ENCODE results near the gene NEU4.

Gene NEU4

DNA sequence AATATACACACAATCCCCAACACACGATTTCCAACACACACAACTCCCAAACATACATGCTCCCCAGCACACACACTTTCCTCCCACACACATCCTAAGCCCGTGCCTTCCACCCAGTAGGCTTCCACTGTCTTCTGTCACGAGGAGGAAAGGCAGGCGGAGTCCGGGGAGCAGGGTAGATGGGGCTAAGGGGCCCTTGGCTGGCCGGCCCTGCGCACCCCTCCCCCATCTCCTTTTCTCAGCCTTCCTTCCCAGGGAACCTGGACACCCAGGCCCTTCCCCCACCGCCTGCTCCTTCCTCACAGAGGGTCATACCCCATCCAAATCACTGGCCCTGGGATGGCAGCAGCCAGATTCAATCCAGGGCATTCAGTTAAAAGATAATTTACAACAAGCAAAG, 53.1 kb downstream of the NEU4 start:
- no peak for DNase-seq (ENCODE audit: extremely low read depth in 1 of 2, low read depth in 1 of 2)

- DNase-seq (ENCODE audit: extremely low read depth in 1 of 2, low read depth in 1 of 2): no peak
These were observed 54.0 kb downstream of the NEU4 start for GRCh38 chr2:241862775-241863535.

DNA sequence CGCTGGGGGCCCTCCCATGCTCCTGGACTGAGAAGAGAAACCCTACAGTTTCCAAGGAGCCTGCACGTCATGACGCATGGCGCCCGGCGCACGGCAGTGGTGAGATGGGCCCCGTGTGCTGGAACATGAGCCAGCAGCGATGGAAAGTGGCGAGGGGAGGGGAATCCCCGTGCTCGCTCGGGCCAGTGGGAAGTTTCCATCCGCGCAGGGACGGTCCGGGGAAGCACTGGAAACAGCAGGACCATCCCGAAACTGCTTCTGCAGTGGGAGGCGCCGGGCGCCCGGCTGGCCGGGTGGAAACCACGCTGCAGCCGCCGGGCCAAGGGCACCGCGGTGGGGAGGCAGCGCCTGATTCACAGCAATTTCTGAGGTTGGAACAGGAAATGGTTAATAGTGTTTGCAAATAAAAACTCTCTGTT, 54.6 kb downstream of the NEU4 start:
- DNase-seq (ENCODE audit: extremely low read depth in 1 of 2, low read depth in 1 of 2): peak in 1 of 2 donors; percentile 35

DNA sequence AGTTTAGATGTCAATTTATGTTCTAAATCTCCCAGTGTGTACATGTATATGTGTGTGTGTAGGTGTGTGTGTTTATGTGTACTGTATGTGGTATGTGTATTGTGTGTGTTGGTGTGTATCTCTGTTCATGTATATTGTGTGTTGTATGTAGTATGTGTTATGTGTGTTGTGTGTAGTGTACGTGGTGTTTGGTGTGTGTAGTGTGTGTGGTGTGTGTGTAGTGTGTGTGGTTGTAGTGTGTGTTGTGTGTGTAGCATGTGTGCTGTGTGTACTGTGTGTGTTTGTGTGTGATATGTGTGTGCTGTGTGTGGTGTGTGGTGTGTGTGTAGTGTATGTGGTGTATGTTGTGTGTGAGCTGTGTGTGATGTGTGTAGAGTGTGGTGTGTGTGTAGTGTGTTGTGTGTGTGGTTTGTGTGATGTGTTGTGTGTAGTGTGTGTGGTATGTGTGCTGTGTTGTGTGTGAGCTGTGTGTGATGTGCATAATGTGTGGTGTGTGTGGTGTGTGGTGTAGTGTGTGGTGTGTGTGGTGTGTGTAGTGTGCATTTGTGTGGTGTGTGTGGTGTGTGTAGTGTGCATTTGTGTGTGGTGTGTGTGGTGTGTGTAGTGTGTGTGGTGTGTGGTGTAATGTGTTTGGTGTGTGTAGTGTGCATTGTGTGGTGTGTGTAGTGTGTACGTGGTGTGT, 55.3 kb downstream of the NEU4 start:
- DNase-seq (ENCODE audit: extremely low read depth in 1 of 2, low read depth in 1 of 2): no peak

GRCh38 chr2:241864850-241865213, 55.8 kb downstream of the NEU4 start:
- no peak for DNase-seq (ENCODE audit: extremely low read depth in 1 of 2, low read depth in 1 of 2)

GRCh38 chr2:241865416-241865956, 56.5 kb downstream of the NEU4 start:
- no peak for DNase-seq (ENCODE audit: extremely low read depth in 1 of 2, low read depth in 1 of 2)

DNA sequence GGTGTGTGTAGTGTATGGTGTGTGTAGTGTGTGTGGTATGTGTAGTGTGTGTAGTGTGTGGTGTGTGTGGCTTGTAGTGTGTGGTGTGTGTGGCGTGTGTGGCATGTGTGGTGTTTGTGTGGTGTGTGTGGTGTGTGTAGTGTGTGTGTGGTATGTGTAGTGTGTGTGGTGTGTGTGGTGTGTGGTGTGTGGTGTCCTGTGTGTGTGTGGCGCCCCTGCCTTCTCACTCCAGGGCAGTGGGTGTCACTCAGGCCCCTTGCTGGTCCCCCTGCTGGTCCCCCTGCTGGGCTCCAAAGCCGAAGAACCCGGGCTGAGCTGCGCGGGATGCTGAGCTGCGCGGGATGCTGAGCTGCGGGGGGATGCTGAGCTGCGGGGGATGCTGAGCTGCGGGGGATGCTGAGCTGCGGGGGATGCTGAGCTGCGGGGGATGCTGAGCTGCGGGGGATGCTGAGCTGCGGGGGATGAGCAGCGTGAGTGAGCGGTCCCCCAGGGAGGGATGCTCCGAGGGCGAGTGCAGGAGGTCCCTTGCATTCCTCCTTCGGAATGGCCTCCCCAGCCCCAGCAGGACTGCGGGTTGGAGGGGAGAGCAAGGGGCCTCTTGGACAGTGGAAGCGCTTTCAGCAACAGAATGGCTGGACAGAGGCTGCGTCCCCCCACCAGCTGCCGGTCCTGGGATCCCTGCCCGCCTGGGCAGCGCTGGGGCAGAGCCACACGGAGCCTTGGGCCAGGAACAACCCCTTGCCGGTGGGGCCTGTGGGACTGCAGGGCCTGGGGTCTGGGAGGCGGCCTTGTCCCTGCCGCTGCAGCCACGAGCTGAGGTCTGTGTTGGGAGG, 57.2 kb downstream of the NEU4 start:
- no peak for DNase-seq (ENCODE audit: extremely low read depth in 1 of 2, low read depth in 1 of 2)

Data from activated CD8-positive, alpha-beta memory T cell treated with anti-CD3 and anti-CD28 coated beads for 1 hour (primary cell).